A673 (cell line): ENCODE results near the gene MAPK9.

Source experiments
- EZH2 ChIP-seq: fragments of 200-600 bp; sonication (generic); IDR thresholded peaks from 2 replicates; pipeline ENCODE4 v1.6.1; 2017; ENCODE audit warnings: borderline replicate concordance, low read depth, mild to moderate bottlenecking, mixed read lengths, antibody characterized with exemption, low read length; ENCODE audit not compliant: poor library complexity, severe bottlenecking
- TF ChIP-seq, protein P1 (sequence below): fragments of 300-800, 200-600 bp; sonication (generic); conservative IDR thresholded peaks from 2 replicates; pipeline ENCODE4 v1.5.1; 2017; ENCODE audit warnings: low read depth, mild to moderate bottlenecking, antibody characterized with exemption, low read length, moderate library complexity, mixed read lengths

DNA sequence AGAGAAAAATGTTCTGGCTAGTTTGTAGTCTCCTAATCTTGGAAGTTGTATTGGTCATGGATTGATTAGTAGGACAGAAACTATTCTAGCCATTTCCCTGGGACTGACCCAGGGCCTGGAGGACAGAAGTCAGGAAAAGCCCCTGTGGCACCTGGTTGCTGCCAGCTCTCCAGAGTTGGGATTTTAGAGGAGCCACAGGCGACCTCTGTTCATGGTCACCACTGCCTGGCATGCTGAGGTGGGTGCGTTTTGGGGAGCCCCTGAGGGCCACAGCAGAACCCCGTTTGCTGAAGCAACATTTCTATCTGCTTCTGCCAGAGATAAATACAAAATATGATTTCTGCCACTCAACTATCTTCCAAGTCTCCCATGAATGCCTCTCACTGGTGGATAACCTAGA, 7.6 kb upstream of the MAPK9 start:
- TF ChIP-seq, protein P1, sequence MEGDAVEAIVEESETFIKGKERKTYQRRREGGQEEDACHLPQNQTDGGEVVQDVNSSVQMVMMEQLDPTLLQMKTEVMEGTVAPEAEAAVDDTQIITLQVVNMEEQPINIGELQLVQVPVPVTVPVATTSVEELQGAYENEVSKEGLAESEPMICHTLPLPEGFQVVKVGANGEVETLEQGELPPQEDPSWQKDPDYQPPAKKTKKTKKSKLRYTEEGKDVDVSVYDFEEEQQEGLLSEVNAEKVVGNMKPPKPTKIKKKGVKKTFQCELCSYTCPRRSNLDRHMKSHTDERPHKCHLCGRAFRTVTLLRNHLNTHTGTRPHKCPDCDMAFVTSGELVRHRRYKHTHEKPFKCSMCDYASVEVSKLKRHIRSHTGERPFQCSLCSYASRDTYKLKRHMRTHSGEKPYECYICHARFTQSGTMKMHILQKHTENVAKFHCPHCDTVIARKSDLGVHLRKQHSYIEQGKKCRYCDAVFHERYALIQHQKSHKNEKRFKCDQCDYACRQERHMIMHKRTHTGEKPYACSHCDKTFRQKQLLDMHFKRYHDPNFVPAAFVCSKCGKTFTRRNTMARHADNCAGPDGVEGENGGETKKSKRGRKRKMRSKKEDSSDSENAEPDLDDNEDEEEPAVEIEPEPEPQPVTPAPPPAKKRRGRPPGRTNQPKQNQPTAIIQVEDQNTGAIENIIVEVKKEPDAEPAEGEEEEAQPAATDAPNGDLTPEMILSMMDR = no peak
- no peak for TF ChIP-seq EZH2
